Stimulated activated CD8-positive, alpha-beta memory T cell treated with anti-CD3 and anti-CD28 coated beads, Interleukin-7, amount 100 ng/mL, for 48 hours (primary cell): ENCODE data around the gene HUNK.
"Not testable (repeated sequence)": the region's sequence is repeated elsewhere in the genome, so short reads cannot be mapped to it uniquely, and the experiment has no call there.

Source experiments
- DNase-seq, 2 donors: peaks; one replicate each; pipeline ENCODE4 v3.0.0-alpha.2; 2020; ENCODE audit warnings: low read depth in 1 of 2; ENCODE audit errors: extremely low read depth in 1 of 2

HUNK gene

GRCh38 chr21:31872452-31873274 lies at the start of gene HUNK:
TSS of gene HUNK (plus strand) at chr21:31873020. CDS start at chr21:31873675, 655 bp downstream.
- no peak for DNase-seq

- no peak for DNase-seq
Observed at GRCh38 chr21:31829736-31830472, 42.9 kb upstream of the HUNK start.

- DNase-seq, result no peak
Observed at GRCh38 chr21:31830701-31831100, 42.1 kb upstream of the HUNK start.

- no peak for DNase-seq
Observed at GRCh38 chr21:31837041-31837440, 35.8 kb upstream of the HUNK start.

GRCh38 chr21:31837618-31838390 lies 35.0 kb upstream of the HUNK start:
- DNase-seq, result no peak

GRCh38 chr21:31838586-31839355 lies 34.0 kb upstream of the HUNK start:
- no peak for DNase-seq

- DNase-seq, result no peak
Observed at GRCh38 chr21:31844206-31844605, 28.6 kb upstream of the HUNK start.

- DNase-seq, result no peak
Observed at GRCh38 chr21:31845151-31845729, 27.6 kb upstream of the HUNK start.

- DNase-seq, result no peak
Observed at GRCh38 chr21:31846690-31847089, 26.1 kb upstream of the HUNK start.

GRCh38 chr21:31847761-31848160 lies 25.1 kb upstream of the HUNK start:
- no peak for DNase-seq

GRCh38 chr21:31848326-31848985 lies 24.4 kb upstream of the HUNK start:
- DNase-seq, result no peak

- DNase-seq, result no peak
Observed at GRCh38 chr21:31850886-31851285, 21.9 kb upstream of the HUNK start.

GRCh38 chr21:31855180-31855579 lies 17.6 kb upstream of the HUNK start:
- no peak for DNase-seq

GRCh38 chr21:31857096-31857495 lies 15.7 kb upstream of the HUNK start:
- DNase-seq, result no peak

GRCh38 chr21:31857631-31858030 lies 15.2 kb upstream of the HUNK start:
- not testable (repeated sequence) for DNase-seq

GRCh38 chr21:31860851-31861250 lies 12.0 kb upstream of the HUNK start:
- DNase-seq, result no peak

GRCh38 chr21:31862078-31862477 lies 10.7 kb upstream of the HUNK start:
- DNase-seq, result no peak

- no peak for DNase-seq
Observed at GRCh38 chr21:31865429-31865970, 7.3 kb upstream of the HUNK start.

GRCh38 chr21:31866077-31866511 lies 6.7 kb upstream of the HUNK start:
- peak; percentile 41 to 43 for DNase-seq
